NCI-H446 treated with DMSO at 0.1 percent for 48 hours (cell line): Measurements from ENCODE around the gene OR7C1.
"Not testable (repeated sequence)": the region's sequence is repeated elsewhere in the genome, so short reads cannot be mapped to it uniquely, and the experiment has no call there.

Source experiments
- DNase-seq: peaks from one replicate; lab custom pipeline; 2025; lab: John Stamatoyannopoulos, UW

Gene OR7C1

DNA sequence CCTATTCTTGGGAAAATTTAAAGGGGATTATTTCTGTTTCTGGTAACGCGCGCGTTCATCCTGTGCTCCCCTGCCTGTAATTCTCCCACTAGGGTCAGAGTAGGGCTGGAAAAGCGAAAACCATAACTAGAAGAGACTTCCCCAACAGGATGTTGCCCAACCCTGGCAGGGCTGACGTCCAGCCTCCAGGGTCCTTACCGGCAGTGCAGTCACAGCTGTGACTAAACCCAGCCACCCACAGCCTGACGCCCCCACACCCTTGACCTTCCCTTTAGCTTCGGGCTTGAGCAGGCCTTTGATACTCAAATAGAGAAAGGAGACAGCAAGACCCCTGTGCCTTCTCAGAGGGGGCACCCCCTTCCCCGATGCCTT is 50.3 kb downstream of the OR7C1 start:
- DNase-seq: not testable (repeated sequence)

DNA sequence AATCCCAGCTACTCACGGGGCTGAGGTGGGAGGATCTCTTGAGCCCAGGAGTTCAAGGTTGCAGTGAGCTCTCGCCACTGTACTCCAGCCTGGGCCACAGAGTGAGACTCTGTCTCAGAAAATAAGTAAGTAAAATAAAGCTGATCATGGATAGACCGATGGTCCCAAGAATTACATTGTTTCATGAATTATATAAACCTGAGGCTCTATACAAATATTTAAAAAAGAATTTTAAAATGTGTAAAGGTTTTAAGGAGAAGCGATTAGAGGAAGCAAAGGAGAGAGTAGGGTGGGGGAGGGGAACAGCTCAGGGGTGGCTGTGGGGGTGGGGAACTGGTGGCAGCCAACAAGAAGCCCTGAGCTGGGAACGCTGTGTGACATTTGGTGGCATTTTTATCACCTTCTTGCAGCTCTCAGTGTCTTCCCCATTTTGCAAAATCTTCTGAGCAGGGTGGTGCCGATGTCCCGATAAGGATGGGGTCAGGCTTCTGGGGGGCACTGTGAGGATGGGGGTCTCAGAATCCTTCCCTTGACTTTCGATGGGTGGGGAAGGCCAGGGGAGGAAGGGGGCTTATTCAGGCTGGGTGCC is 51.5 kb downstream of the OR7C1 start:
- DNase-seq: not testable (repeated sequence)

DNA sequence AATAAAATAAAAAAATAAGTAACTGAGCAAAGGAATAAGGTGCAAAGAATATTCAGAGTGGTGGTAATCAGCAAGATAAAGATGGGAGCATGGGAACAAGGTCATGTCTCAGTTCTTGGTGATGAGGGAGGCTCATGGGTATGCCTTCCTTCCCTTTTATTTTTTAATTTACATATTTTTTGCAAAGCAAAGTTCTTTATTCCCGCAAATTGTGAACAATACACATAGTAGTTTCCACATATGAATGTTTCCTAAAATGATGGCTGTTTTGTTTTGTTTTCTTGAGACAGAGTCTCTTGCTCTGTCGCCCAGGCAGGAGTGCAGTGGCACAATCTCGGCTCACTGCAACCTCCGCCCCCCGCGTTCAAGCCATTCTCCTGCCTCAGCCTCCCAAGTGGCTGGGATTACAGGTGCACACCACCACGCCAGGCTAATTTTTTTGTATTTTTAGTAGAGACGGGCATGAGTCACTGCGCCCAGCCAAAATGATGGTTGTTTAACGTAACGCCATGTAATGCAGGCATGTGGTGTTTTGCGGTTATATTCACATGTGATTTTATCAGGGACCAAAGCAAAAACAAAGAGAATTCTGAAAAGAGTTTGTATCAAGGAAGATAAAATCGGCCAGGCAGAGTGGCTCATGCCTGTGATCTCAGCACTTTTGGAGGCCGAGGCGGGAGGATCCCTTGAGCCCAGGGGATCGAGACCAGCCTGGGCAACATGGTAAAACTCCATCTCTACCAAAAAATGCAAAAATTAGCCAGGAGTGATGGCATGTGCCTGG is 52.2 kb downstream of the OR7C1 start:
- no peak for DNase-seq

- DNase-seq: not testable (repeated sequence)
Measured at GRCh38 chr19:14781713-14782536, 53.1 kb downstream of the OR7C1 start.

- not testable (repeated sequence) for DNase-seq
Measured at GRCh38 chr19:14780622-14781225, 54.3 kb downstream of the OR7C1 start.

DNA sequence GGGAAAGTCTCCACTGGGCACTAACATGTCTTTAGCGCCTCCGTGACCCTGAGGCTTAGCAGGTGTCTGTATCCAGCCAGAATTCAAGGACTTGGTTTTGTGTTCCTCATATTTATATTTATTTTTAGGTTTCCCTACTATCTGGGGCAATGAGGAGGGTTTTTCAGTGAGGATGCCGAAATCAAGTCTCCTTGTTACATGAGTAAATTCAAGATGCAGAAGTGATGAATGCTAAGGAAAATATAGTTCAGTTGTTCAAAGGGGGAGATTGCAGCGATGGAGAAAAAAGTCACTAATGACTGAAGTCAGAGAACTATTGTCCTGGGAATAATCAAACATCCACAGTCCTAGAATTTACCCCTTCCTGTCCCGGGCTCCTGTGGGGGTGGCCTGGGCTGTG is 55.8 kb downstream of the OR7C1 start:
- no peak for DNase-seq

GRCh38 chr19:14778110-14778845 is 56.7 kb downstream of the OR7C1 start, which contains the start of gene ADGRE2:
Gene ADGRE2, minus strand, starts transcription at chr19:14778560. Its CDS starts 1,804 bp downstream, at chr19:14776756.
- DNase-seq: not testable (repeated sequence)

DNA sequence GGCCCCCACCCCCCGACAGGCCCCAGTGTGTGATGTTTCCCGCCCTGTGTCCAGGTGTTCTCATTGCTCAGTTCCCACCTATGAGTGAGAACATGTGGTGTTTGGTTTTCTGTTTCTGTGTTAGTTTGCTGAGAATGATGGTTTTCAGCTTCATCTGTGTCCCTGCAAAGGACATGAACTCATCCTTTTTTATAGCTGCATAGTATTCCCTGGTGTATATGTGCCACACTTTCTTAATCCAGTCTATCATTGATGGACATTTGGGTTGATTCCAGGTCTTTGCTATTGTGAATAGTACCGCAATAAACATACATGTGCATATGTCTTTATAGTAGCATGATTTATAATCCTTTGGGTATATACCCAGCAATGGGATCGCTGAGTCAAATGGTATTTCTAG is 57.3 kb downstream of the OR7C1 start:
- not testable (repeated sequence) for DNase-seq

GRCh38 chr19:14775869-14776586 is 59.0 kb downstream of the OR7C1 start:
- DNase-seq: no peak

- DNase-seq: not testable (repeated sequence)
Measured at GRCh38 chr19:14775326-14775725, 59.7 kb downstream of the OR7C1 start.

DNA sequence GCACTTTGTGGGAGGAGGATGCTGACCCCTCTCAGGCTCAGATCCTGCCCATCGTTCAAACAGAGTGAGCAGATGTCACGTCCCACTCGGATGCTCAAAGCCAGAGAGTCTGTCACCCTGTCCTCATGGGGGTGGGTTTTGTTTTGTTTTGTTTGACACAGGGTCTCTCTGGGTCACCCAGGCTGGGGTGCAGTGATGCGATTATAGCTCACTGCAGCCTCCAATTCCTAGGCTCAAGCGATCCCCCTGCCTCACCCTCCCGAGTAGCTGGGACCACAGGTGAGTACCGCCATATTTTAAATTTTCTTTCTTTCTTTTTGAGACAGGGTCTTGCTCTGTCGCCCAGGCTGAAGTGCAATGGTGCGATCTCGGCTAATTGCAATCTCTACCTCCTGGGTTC is 60.6 kb downstream of the OR7C1 start:
- DNase-seq: no peak

DNA sequence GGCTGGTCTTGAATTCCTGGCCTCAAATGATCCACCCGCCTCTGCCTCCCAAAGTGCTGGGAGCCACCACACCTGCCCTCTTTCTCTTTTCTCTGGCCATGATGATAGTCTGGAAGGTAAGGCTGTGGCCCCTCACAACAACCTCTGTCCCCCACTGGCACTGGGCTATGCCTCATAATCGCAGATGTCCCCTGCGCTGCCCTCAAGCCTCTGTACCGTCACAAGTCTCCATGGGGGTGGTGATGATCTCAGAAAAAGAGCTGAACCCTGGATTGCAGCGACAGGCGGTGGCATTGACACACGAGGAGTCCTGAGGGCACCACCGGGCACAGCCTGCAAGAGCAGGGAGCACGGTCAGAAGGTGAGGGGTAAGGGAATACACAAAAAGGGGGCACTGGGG is 61.3 kb downstream of the OR7C1 start:
- not testable (repeated sequence) for DNase-seq

DNA sequence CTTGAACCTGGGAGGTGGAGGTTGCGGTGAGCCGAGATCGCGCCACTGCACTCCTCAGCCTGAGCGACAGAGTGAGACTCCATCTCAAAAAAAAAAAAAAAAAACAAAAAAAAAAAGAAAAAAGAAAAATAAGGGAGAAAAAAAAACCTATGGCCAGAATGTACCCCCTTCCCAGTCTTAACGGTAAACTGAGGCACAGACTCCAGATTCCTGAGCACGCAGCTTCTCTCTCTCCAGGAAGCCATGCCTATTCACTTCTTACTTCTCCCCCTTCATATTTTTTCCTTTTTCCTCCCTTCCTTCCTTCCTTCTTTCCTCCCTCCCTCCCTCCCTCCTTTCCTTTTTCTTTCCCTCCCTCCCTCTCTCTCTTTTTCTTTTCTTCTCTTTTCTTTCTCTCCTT is 62.0 kb downstream of the OR7C1 start:
- DNase-seq: no peak

GRCh38 chr19:14772467-14772866 is 62.5 kb downstream of the OR7C1 start:
- no peak for DNase-seq

DNA sequence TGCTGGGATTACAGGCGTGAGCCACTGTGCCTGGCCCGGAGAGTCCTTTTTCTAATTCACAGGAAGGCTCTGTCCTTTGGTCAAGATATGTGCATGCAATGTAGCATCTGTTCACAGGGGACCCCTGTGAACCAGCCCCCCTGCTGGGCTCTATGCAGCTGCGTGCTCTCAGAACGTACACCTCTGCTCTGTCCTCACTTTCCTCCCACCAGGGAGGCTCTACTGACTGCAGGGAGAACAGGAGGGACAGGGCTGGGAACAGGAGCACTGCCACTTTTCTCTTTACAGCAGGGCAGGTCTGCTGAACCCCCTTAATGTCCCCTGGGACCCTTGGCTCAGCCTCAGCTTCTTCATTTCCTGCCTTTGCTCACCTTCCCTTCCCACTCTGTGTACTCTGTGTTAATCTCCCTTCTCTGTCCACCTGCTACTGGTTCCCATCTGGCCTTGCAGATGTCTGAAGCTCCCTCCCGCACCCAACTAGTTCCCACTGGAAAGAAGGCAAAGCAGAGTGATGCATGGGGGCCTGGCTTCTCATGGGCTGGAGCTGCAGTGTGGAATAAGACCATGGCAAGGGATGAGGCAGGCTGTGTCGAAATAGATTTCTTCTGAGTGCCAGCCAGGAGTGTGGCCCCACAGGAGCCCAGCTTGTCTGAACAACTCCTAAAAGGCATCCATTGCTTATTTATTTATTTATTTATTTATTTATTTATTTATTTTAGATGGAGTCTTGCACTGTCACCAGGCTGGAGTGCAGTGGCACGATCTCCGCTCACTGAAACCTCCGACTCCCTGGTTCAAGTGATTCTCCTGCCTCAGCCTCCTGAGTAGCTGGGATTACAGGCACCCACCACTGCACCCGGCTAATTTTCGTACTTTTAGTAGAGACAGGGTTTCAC is 63.8 kb downstream of the OR7C1 start:
- no peak for DNase-seq

DNA sequence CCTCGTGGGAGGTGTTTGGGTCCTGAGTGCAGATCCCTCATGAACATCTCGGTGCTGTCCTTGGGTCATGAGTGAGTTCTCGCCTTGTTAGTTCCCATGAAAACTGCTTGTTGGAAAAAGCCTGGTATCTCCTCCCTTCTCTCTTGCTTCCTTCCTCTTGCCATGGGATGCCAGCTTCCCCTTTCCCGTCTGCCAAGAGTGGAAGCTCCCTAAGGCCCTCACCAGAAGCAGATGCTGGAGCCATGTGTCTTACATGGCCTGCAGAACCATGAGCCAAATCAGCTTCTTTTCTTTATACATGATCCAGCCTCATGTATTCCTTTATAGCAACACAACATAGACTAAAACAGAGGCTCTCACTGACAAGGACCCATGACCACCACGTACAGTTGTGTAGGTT is 64.8 kb downstream of the OR7C1 start:
- DNase-seq: no peak

- DNase-seq: no peak
Measured at GRCh38 chr19:14769201-14769600, 65.8 kb downstream of the OR7C1 start.

GRCh38 chr19:14768001-14768400 is 67.0 kb downstream of the OR7C1 start:
- DNase-seq: no peak

GRCh38 chr19:14767466-14767971 is 67.5 kb downstream of the OR7C1 start:
- DNase-seq: no peak

DNA sequence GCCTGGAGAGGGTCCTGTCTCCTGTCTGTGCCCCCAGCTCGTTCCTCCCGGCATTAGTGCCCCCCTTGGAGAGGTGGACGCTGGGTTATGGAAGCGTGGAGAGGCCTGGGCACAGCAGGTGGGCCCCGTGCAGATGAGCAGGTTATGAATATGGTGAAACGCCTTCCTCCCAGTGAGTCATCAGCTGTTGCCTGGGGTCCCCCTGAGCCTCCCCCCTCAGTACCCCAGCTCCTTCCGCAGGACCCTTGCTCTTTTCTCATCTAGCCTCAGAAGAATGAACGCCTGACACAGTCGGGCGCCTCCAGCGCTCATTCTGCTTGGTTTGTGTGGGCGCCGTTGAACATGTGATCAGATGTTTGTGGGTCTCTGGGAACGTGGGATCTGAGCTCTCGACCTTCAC is 69.1 kb downstream of the OR7C1 start:
- not testable (repeated sequence) for DNase-seq
